ENCODE results near the gene APBA2.

The APBA2 gene

GRCh38 chr15:28955160-28955992 lies 69.6 kb downstream of the APBA2 start:
- H3K4me2 ChIP-seq (ENCODE audit: low read depth, low read length), result no peak overlapping the region; the same call in 1 of the 2 replicates
- peak; percentile 86 for DNase-seq

GRCh38 chr15:28955993-28956421 lies 70.2 kb downstream of the APBA2 start:
- peak; percentile 47 for DNase-seq
- H3K27ac ChIP-seq (ENCODE audit: low read length), result no peak overlapping the region
- H3K4me2 ChIP-seq (ENCODE audit: low read depth, low read length), result no peak overlapping the region
- H3K4me1 ChIP-seq (ENCODE audit: low read length), result peaks cover 18% of the 10 kb centered on the region
- no peaks in the 10 kb centered on the region for H3K9me3 ChIP-seq (replicated peaks; ENCODE audit: insufficient read depth, low read length)
- H3K9ac ChIP-seq (ENCODE audit: low read length), result no peak overlapping the region
- no peaks in the 10 kb centered on the region for H3K36me3 ChIP-seq (replicated peaks; ENCODE audit: insufficient read depth, low read length)
- H3F3A ChIP-seq (ENCODE audit: insufficient read depth, low read length), result no peaks in the 10 kb centered on the region
- no peak for TF ChIP-seq EZH2phosphoT487 (IDR thresholded peaks at IDR 0.05; ENCODE audit: low read length)
- no peak for TF ChIP-seq EZH2 (optimal IDR thresholded peaks at IDR 0.05; ENCODE audit: low read depth, low read length)
- TF ChIP-seq CTCF (IDR thresholded peaks at IDR 0.05; ENCODE audit: low read length), result no peak
- no peaks in the 10 kb centered on the region for H3K9me2 ChIP-seq (replicated peaks; ENCODE audit: insufficient read depth, low read length)
- H3K79me2 ChIP-seq (ENCODE audit: low read length), result peaks cover 6% of the 10 kb centered on the region; the same call in 1 of the 2 replicates
- no peaks in the 10 kb centered on the region for H3K27me3 ChIP-seq (replicated peaks; ENCODE audit: insufficient read depth, low read length)
- no peak overlapping the region for H3K4me3 ChIP-seq (ENCODE audit: low read length)
- no peaks in the 10 kb centered on the region for H4K20me1 ChIP-seq (ENCODE audit: insufficient read depth, low read length)
- no peak overlapping the region for H2AFZ ChIP-seq (ENCODE audit: low read length)

More at GRCh38 chr15:28955160-28955992, 69.6 kb downstream of the APBA2 start:
- no peak overlapping the region for H3K27ac ChIP-seq (ENCODE audit: low read length)
- TF ChIP-seq EZH2phosphoT487 (IDR thresholded peaks at IDR 0.05; ENCODE audit: low read length), result no peak
- TF ChIP-seq EZH2 (optimal IDR thresholded peaks at IDR 0.05; ENCODE audit: low read depth, low read length), result no peak
- no peak for TF ChIP-seq CTCF (IDR thresholded peaks at IDR 0.05; ENCODE audit: low read length)
- H3K9me2 ChIP-seq (replicated peaks; ENCODE audit: insufficient read depth, low read length), result no peaks in the 10 kb centered on the region
- peaks cover 18% of the 10 kb centered on the region for H3K4me1 ChIP-seq (ENCODE audit: low read length)
- no peak overlapping the region for H3K9ac ChIP-seq (ENCODE audit: low read length)
- no peak overlapping the region for H2AFZ ChIP-seq (ENCODE audit: low read length)
- no peaks in the 10 kb centered on the region for H3K27me3 ChIP-seq (replicated peaks; ENCODE audit: insufficient read depth, low read length)
- H3K4me3 ChIP-seq (ENCODE audit: low read length), result no peak overlapping the region
- H3K36me3 ChIP-seq (replicated peaks; ENCODE audit: insufficient read depth, low read length), result no peaks in the 10 kb centered on the region
- peaks cover 6% of the 10 kb centered on the region; the same call in 1 of the 2 replicates for H3K79me2 ChIP-seq (ENCODE audit: low read length)
- no peaks in the 10 kb centered on the region for H3K9me3 ChIP-seq (replicated peaks; ENCODE audit: insufficient read depth, low read length)
- no peaks in the 10 kb centered on the region for H4K20me1 ChIP-seq (ENCODE audit: insufficient read depth, low read length)
- no peaks in the 10 kb centered on the region for H3F3A ChIP-seq (ENCODE audit: insufficient read depth, low read length)

- TF ChIP-seq EZH2 (optimal IDR thresholded peaks at IDR 0.05; ENCODE audit: low read depth, low read length) (no peak), CTCF (IDR thresholded peaks at IDR 0.05; ENCODE audit: low read length) (no peak), EZH2phosphoT487 (IDR thresholded peaks at IDR 0.05; ENCODE audit: low read length) (no peak)
- Histone ChIP-seq H3K9ac (ENCODE audit: low read length) (no peak overlapping the region), H3K4me3 (ENCODE audit: low read length) (no peak overlapping the region), H3K4me2 (ENCODE audit: low read depth, low read length) (no peak overlapping the region), H3K4me1 (ENCODE audit: low read length) (peaks cover 18% of the 10 kb centered on the region), H3K27me3 (replicated peaks; ENCODE audit: insufficient read depth, low read length) (no peaks in the 10 kb centered on the region), H3K79me2 (ENCODE audit: low read length) (peaks cover 6% of the 10 kb centered on the region; the same call in 1 of the 2 replicates), H3F3A (ENCODE audit: insufficient read depth, low read length) (no peaks in the 10 kb centered on the region), H4K20me1 (ENCODE audit: insufficient read depth, low read length) (no peaks in the 10 kb centered on the region), H3K9me3 (replicated peaks; ENCODE audit: insufficient read depth, low read length) (no peaks in the 10 kb centered on the region), H3K9me2 (replicated peaks; ENCODE audit: insufficient read depth, low read length) (no peaks in the 10 kb centered on the region), H3K36me3 (replicated peaks; ENCODE audit: insufficient read depth, low read length) (no peaks in the 10 kb centered on the region), H2AFZ (ENCODE audit: low read length) (no peak overlapping the region), H3K27ac (ENCODE audit: low read length) (no peak overlapping the region)
- no peak for DNase-seq
These were observed 70.7 kb downstream of the APBA2 start for GRCh38 chr15:28956491-28956890.

Data from MM.1S (cell line).